ENCODE results near the gene ARHGEF19. TPM values are rescaled to one million over a fixed set of nuclear protein-coding genes. Genes with fewer than 3 reads are reported as not detected.

ARHGEF19 gene
- total RNA-seq, 2 donors from 2014 or later, result 14.8 to 17.5 TPM

- Histone ChIP-seq H3K9me3 (ENCODE audit: control insufficient read depth, low read length) (no peaks in the 10 kb centered on the region), H3K4me1 (ENCODE audit: control insufficient read depth, insufficient read depth, low read length) (peaks cover 16% of the 10 kb centered on the region), H3K27me3 (ENCODE audit: control insufficient read depth, insufficient read depth, low read length, poor library complexity, severe bottlenecking) (no peaks in the 10 kb centered on the region), H3K9ac (ENCODE audit: extremely low read depth, low read length, poor library complexity, severe bottlenecking) (peak overlapping the region; percentile 77), H3K36me3 (ENCODE audit: control insufficient read depth, insufficient read depth, low read length) (no peaks in the 10 kb centered on the region), H3K27ac (ENCODE audit: low read depth, low read length) (peak overlapping the region; percentile 70), H3K4me3 (ENCODE audit: low read length) (peak overlapping the region; percentile 78)
- Mint-ChIP-seq H3K27me3 (ENCODE audit: insufficient read depth) (no peaks in the 10 kb centered on the region), H3K9me3 (no peaks in the 10 kb centered on the region), H3K4me3 (peak overlapping the region; percentile 60), H3K27ac (peak overlapping the region; percentile 89), H3K36me3 (ENCODE audit: low read depth) (no peaks in the 10 kb centered on the region), H3K4me1 (peaks cover 42% of the 10 kb centered on the region)
- WGBS, 2 experiments (ENCODE audit: insufficient coverage in 1 of 2, insufficient read length in 1 of 2), result 2% methylated on average over 25 to 51 of the region's 60 CpGs
- no peak for TF ChIP-seq CTCF (conservative IDR thresholded peaks at IDR 0.05)
- peak; percentile 98 for DNase-seq
These were observed 44.9 kb downstream of the ARHGEF19 start for GRCh38 chr1:16167331-16168143.

GRCh38 chr1:16166117-16166516 is 46.3 kb downstream of the ARHGEF19 start:
- Histone ChIP-seq H3K4me3 (ENCODE audit: low read length) (no peak overlapping the region), H3K4me1 (ENCODE audit: control insufficient read depth, insufficient read depth, low read length) (peaks cover 21% of the 10 kb centered on the region), H3K36me3 (ENCODE audit: control insufficient read depth, insufficient read depth, low read length) (no peaks in the 10 kb centered on the region), H3K27ac (ENCODE audit: low read depth, low read length) (no peak overlapping the region), H3K27me3 (ENCODE audit: control insufficient read depth, insufficient read depth, low read length, poor library complexity, severe bottlenecking) (no peaks in the 10 kb centered on the region), H3K9me3 (ENCODE audit: control insufficient read depth, low read length) (no peaks in the 10 kb centered on the region), H3K9ac (ENCODE audit: extremely low read depth, low read length, poor library complexity, severe bottlenecking) (no peak overlapping the region)
- no peaks in the 10 kb centered on the region for H3K27me3 Mint-ChIP-seq (ENCODE audit: insufficient read depth)
- no peak overlapping the region for H3K27ac Mint-ChIP-seq
- 0 to 48% methylated on average over 1 to 2 of the region's 2 CpGs for WGBS, 2 experiments (ENCODE audit: insufficient coverage in 1 of 2, insufficient read length in 1 of 2)
- H3K4me1 Mint-ChIP-seq, result peaks cover 52% of the 10 kb centered on the region
- no peaks in the 10 kb centered on the region for H3K36me3 Mint-ChIP-seq (ENCODE audit: low read depth)
- peak overlapping the region; percentile 60 for H3K4me3 Mint-ChIP-seq
- DNase-seq, result peak; percentile 55
- no peak for TF ChIP-seq CTCF (conservative IDR thresholded peaks at IDR 0.05)
- no peaks in the 10 kb centered on the region for H3K9me3 Mint-ChIP-seq

GRCh38 chr1:16165548-16165947 is 46.9 kb downstream of the ARHGEF19 start:
- no peak overlapping the region for H3K27ac ChIP-seq (ENCODE audit: low read depth, low read length)
- 66 to 86% methylated on average over 3 to 7 of the region's 7 CpGs for WGBS, 2 experiments (ENCODE audit: insufficient coverage in 1 of 2, insufficient read length in 1 of 2)
- H3K4me1 Mint-ChIP-seq, result peaks cover 52% of the 10 kb centered on the region
- H3K27ac Mint-ChIP-seq, result peak overlapping the region; percentile 87
- H3K9ac ChIP-seq (ENCODE audit: extremely low read depth, low read length, poor library complexity, severe bottlenecking), result no peak overlapping the region
- no peak for TF ChIP-seq CTCF (conservative IDR thresholded peaks at IDR 0.05)
- H3K4me3 Mint-ChIP-seq, result peak overlapping the region; percentile 60
- peaks cover 21% of the 10 kb centered on the region for H3K4me1 ChIP-seq (ENCODE audit: control insufficient read depth, insufficient read depth, low read length)
- no peaks in the 10 kb centered on the region for H3K36me3 ChIP-seq (ENCODE audit: control insufficient read depth, insufficient read depth, low read length)
- DNase-seq, result peak; percentile 67
- no peaks in the 10 kb centered on the region for H3K27me3 ChIP-seq (ENCODE audit: control insufficient read depth, insufficient read depth, low read length, poor library complexity, severe bottlenecking)
- H3K36me3 Mint-ChIP-seq (ENCODE audit: low read depth), result no peaks in the 10 kb centered on the region
- no peaks in the 10 kb centered on the region for H3K27me3 Mint-ChIP-seq (ENCODE audit: insufficient read depth)
- no peaks in the 10 kb centered on the region for H3K9me3 Mint-ChIP-seq
- no peak overlapping the region for H3K4me3 ChIP-seq (ENCODE audit: low read length)
- H3K9me3 ChIP-seq (ENCODE audit: control insufficient read depth, low read length), result no peaks in the 10 kb centered on the region
